Smooth muscle cell (in vitro differentiated cells): ENCODE measurements around the gene RASGRF2. TPM values are rescaled to one million over a fixed set of nuclear protein-coding genes. Genes with fewer than 3 reads are reported as not detected.

Experiments used
- DNase-seq: peaks from one replicate; lab custom pipeline; 2025; ENCODE audit not compliant: unreplicated experiment; lab: John Stamatoyannopoulos, UW
- H2AFZ ChIP-seq: fragments of 200-600 bp; sonication (generic); 2 replicates; pipeline ENCODE4 v1.6.0; 2016; ENCODE audit warnings: antibody characterized with exemption, low read depth, mild to moderate bottlenecking
- H3F3A ChIP-seq: fragments of 200-600 bp; sonication (generic); 2 replicates; pipeline ENCODE4 v1.6.0; 2017; ENCODE audit warnings: antibody characterized with exemption, low read depth
- H3K27ac ChIP-seq: fragments of 200-600 bp; sonication (generic); 2 replicates; pipeline ENCODE4 v1.5.1; 2016; ENCODE audit warnings: low read depth, mild to moderate bottlenecking
- H3K27me3 ChIP-seq: fragments of 200-600 bp; sonication (generic); 2 replicates; pipeline ENCODE4 v1.6.1; 2016; ENCODE audit warnings: low read depth, mild to moderate bottlenecking
- H3K36me3 ChIP-seq: fragments of 200-600 bp; sonication (generic); 2 replicates; pipeline ENCODE4 v1.5.1; 2016; ENCODE audit warnings: low read depth
- H3K4me1 ChIP-seq: fragments of 200-600 bp; sonication (generic); 2 replicates; pipeline ENCODE4 v1.5.1; 2016; ENCODE audit warnings: low read depth
- H3K4me2 ChIP-seq: fragments of 200-600 bp; sonication (generic); 2 replicates; pipeline ENCODE4 v1.6.0; 2016; ENCODE audit warnings: mild to moderate bottlenecking
- H3K4me3 ChIP-seq: fragments of 200-600 bp; sonication (generic); 2 replicates; pipeline ENCODE4 v1.5.1; 2016; ENCODE audit warnings: mild to moderate bottlenecking
- H3K79me2 ChIP-seq: fragments of 200-600 bp; sonication (generic); 2 replicates; pipeline ENCODE4 v1.6.0; 2016; ENCODE audit warnings: low read depth, mild to moderate bottlenecking
- H3K9ac ChIP-seq: fragments of 200-600 bp; sonication (generic); 2 replicates; pipeline ENCODE4 v1.6.0; 2016; ENCODE audit warnings: low read depth
- H3K9me3 ChIP-seq: fragments of 200-600 bp; sonication (generic); replicated peaks from 2 replicates; pipeline ENCODE4 v1.5.1; 2016; ENCODE audit warnings: low read depth
- H4K20me1 ChIP-seq: fragments of 200-600 bp; sonication (generic); 2 replicates; pipeline ENCODE4 v1.6.0; 2016; ENCODE audit warnings: low read depth
- CTCF ChIP-seq: fragments of 200-600 bp; sonication (generic); IDR thresholded peaks from 2 replicates; pipeline ENCODE4 v1.5.1; 2017; ENCODE audit warnings: borderline replicate concordance, mild to moderate bottlenecking, antibody characterized with exemption; ENCODE audit not compliant: insufficient read depth, poor library complexity, severe bottlenecking
- WGBS: methylation state at CpG from one replicate; pipeline ENCODE4 v1.1.7; 2016; ENCODE audit warnings: low lambda C conversion rate; 5-methylcytosine and 5-hydroxymethylcytosine counted together
- polyA plus RNA-seq: library from polyadenylated mRNA; unstranded; fragments of >200 nt; fragmentation: Nextera tagmentation; extraction: Ambion mirVana; gene quantifications from 2 replicates; pipeline ENCODE4 v1.2.1, GENCODE V29; 2016
- total RNA-seq: library from RNA; depleted of rRNA; stranded (reverse); fragments of >200 nt; gene quantifications from 2 replicates; pipeline ENCODE4 v1.2.3, GENCODE V29; 2014

Gene RASGRF2
- total and polyA plus RNA-seq, 2 experiments from 2014 or later: 11.1 to 24.7 TPM

GRCh38 chr5:81003811-81004386, 43.7 kb downstream of the RASGRF2 start:
- WGBS: 73% methylated on average over 4 of the region's 4 CpGs
- Histone ChIP-seq H3K79me2 (peaks cover 55% of the 10 kb centered on the region), H2AFZ (no peak overlapping the region), H3K9ac (no peak overlapping the region), H3K27me3 (no peaks in the 10 kb centered on the region), H3K36me3 (no peaks in the 10 kb centered on the region), H3K27ac (no peak overlapping the region), H3K9me3 (no peaks in the 10 kb centered on the region), H3K4me1 (no peaks in the 10 kb centered on the region), H3K4me2 (no peak overlapping the region), H3K4me3 (no peak overlapping the region), H3F3A (no peaks in the 10 kb centered on the region), H4K20me1 (peaks cover 10% of the 10 kb centered on the region)
- no peak for DNase-seq
- no peak for TF ChIP-seq CTCF

GRCh38 chr5:81005708-81006107, 45.5 kb downstream of the RASGRF2 start:
- H3K9me3 ChIP-seq: no peaks in the 10 kb centered on the region
- H3K4me3 ChIP-seq: no peak overlapping the region
- no peak overlapping the region for H3K4me2 ChIP-seq
- H2AFZ ChIP-seq: no peak overlapping the region
- no peak overlapping the region for H3K9ac ChIP-seq
- WGBS: 90% methylated on average over 4 of the region's 4 CpGs
- peaks cover 10% of the 10 kb centered on the region for H4K20me1 ChIP-seq
- no peak for DNase-seq
- peaks cover 54% of the 10 kb centered on the region for H3K79me2 ChIP-seq
- no peaks in the 10 kb centered on the region for H3K4me1 ChIP-seq
- no peak for TF ChIP-seq CTCF
- H3K27ac ChIP-seq: no peak overlapping the region
- H3F3A ChIP-seq: no peaks in the 10 kb centered on the region
- no peaks in the 10 kb centered on the region for H3K27me3 ChIP-seq
- H3K36me3 ChIP-seq: no peaks in the 10 kb centered on the region

GRCh38 chr5:81006231-81006630, 46.1 kb downstream of the RASGRF2 start:
- peaks cover 10% of the 10 kb centered on the region for H4K20me1 ChIP-seq
- no peak overlapping the region for H3K9ac ChIP-seq
- no peaks in the 10 kb centered on the region for H3K27me3 ChIP-seq
- no peak overlapping the region for H3K27ac ChIP-seq
- no peaks in the 10 kb centered on the region for H3F3A ChIP-seq
- H3K4me2 ChIP-seq: no peak overlapping the region
- no peaks in the 10 kb centered on the region for H3K36me3 ChIP-seq
- no peak for DNase-seq
- no peak overlapping the region for H3K4me3 ChIP-seq
- no peak for TF ChIP-seq CTCF
- no peaks in the 10 kb centered on the region for H3K4me1 ChIP-seq
- no peaks in the 10 kb centered on the region for H3K9me3 ChIP-seq
- H2AFZ ChIP-seq: no peak overlapping the region
- H3K79me2 ChIP-seq: peaks cover 53% of the 10 kb centered on the region

- H4K20me1 ChIP-seq: peaks cover 10% of the 10 kb centered on the region
- H2AFZ ChIP-seq: no peak overlapping the region
- 95% methylated on average over 8 of the region's 8 CpGs for WGBS
Observed at GRCh38 chr5:81006947-81007636, 46.9 kb downstream of the RASGRF2 start.

More at GRCh38 chr5:81006947-81007636, 46.9 kb downstream of the RASGRF2 start:
- H3K4me2 ChIP-seq: no peak overlapping the region
- no peak for TF ChIP-seq CTCF
- no peak overlapping the region for H3K4me3 ChIP-seq
- H3K9me3 ChIP-seq: no peaks in the 10 kb centered on the region
- no peaks in the 10 kb centered on the region for H3K4me1 ChIP-seq
- H3F3A ChIP-seq: no peaks in the 10 kb centered on the region
- H3K27ac ChIP-seq: no peak overlapping the region
- H3K27me3 ChIP-seq: no peaks in the 10 kb centered on the region
- peaks cover 49% of the 10 kb centered on the region for H3K79me2 ChIP-seq
- no peaks in the 10 kb centered on the region for H3K36me3 ChIP-seq
- DNase-seq: no peak
- H3K9ac ChIP-seq: no peak overlapping the region
